ENCODE data around the gene SET. TPM values are rescaled to one million over a fixed set of nuclear protein-coding genes. Genes with fewer than 3 reads are reported as not detected.

SET gene
- total RNA-seq, 1 experiment from 2014 or later = 563 TPM

DNA sequence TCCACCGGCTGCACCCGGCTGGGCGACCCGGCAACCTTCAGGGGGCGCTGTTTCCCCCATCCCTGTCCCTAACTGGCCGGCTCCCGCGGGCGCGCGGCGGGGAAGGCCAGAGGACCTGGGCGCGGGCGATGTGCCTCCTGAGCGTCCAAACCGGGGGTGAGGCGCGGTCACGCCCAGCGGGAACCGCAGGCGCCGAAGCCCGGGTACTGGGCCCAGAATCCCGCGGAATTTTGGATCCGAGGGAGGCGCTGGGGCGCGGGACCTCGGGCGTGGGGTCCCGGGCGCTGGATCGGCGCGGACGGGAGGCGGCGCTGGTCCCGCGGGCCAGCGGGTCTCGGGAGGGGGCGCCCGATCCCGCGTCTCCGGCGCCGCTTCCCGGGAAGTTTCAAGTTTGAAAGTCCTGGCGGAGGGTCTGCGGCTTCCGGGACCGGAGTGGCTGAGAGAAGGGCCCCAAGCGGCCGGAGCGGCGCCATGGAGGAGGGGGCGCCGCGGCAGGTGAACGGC lies 13.5 kb downstream of the SET start, which contains the start of gene PKN3:
PKN3 (plus strand) TSS at position 59 of the 504 bp plus-strand sequence; CDS start at position 472, 413 bp downstream.
- DNase-seq (ENCODE audit: unreplicated experiment) = peak; percentile 82
- no peaks in the 10 kb centered on the region for H3K27me3 Mint-ChIP-seq (ENCODE audit: insufficient read depth, unreplicated experiment)
- BruUV-seq (replicated peaks) = no TSS peak
- ChIA-PET CTCF (interaction anchor here (0.5 to 1.0 kb wide), 4 partner anchors 9 to 64 kb away, joined by 3 to 5 read pairs (median 4); no protein-coding TSS in a partner anchor), POLR2A (interaction anchor here (0.7 to 1.0 kb wide), 3 partner anchors 11 to 144 kb away, joined by 3 to 9 read pairs (median 3); no protein-coding TSS in a partner anchor)
- H3K4me1 Mint-ChIP-seq (ENCODE audit: insufficient read depth, unreplicated experiment) = peaks cover 6% of the 10 kb centered on the region
- H3K36me3 Mint-ChIP-seq (ENCODE audit: insufficient read depth, unreplicated experiment) = peaks cover 21% of the 10 kb centered on the region
- no peaks in the 10 kb centered on the region for H3K9me3 Mint-ChIP-seq (ENCODE audit: unreplicated experiment)
- H3K4me3 Mint-ChIP-seq (ENCODE audit: unreplicated experiment) = peak within 1 kb of the TSS; percentile 70
- H3K27ac Mint-ChIP-seq (ENCODE audit: low read depth, unreplicated experiment) = no peak within 1 kb of the TSS
- TF ChIP-seq, protein P1, sequence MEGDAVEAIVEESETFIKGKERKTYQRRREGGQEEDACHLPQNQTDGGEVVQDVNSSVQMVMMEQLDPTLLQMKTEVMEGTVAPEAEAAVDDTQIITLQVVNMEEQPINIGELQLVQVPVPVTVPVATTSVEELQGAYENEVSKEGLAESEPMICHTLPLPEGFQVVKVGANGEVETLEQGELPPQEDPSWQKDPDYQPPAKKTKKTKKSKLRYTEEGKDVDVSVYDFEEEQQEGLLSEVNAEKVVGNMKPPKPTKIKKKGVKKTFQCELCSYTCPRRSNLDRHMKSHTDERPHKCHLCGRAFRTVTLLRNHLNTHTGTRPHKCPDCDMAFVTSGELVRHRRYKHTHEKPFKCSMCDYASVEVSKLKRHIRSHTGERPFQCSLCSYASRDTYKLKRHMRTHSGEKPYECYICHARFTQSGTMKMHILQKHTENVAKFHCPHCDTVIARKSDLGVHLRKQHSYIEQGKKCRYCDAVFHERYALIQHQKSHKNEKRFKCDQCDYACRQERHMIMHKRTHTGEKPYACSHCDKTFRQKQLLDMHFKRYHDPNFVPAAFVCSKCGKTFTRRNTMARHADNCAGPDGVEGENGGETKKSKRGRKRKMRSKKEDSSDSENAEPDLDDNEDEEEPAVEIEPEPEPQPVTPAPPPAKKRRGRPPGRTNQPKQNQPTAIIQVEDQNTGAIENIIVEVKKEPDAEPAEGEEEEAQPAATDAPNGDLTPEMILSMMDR (IDR thresholded peaks at IDR 0.05; ENCODE audit: unreplicated experiment) = peak; percentile 81
- intact Hi-C loops (cut with micrococcal nuclease) = no loop called here

DNA sequence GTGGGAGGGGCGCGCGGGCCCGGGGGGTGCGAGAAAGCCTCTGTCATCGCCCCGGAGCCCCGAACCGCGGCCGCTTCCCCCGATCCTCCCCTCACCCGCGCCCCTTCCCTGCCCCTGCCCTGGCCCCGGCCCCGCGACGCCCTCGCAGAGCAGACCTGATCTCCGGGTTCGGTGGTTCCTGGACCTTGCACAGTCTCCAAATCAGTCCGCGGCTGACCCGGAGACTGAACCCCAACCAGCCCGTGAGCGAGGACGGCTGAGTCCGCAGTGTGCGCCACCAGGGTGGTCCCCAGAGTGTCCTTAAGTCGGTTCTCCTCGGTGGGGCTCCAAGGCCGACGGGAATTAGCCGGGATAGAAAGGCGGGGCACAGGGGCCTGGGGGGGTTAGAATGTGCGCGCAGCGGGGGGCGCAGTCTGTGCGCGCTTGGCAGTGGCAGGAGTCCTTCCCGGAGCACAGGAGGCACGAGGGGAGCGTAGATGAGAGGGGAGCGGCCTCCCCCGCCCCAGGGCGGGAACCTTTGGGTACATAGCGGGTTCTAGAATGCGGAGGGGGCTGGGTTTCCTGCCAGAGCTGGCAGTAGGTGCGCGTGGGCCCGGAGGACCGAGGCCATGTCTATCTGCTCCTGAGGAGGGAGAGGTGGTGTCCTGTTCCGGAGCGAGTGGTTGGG lies 14.1 kb downstream of the SET start:
- peaks cover 19% of the 10 kb centered on the region for H3K36me3 Mint-ChIP-seq (ENCODE audit: insufficient read depth, unreplicated experiment)
- H3K4me1 Mint-ChIP-seq (ENCODE audit: insufficient read depth, unreplicated experiment) = peaks cover 6% of the 10 kb centered on the region
- no TSS peak for BruUV-seq (replicated peaks)
- H3K27me3 Mint-ChIP-seq (ENCODE audit: insufficient read depth, unreplicated experiment) = no peaks in the 10 kb centered on the region
- H3K4me3 Mint-ChIP-seq (ENCODE audit: unreplicated experiment) = peak overlapping the region; percentile 70
- TF ChIP-seq, protein P1 (IDR thresholded peaks at IDR 0.05; ENCODE audit: unreplicated experiment) = no peak
- H3K9me3 Mint-ChIP-seq (ENCODE audit: unreplicated experiment) = no peaks in the 10 kb centered on the region
- DNase-seq (ENCODE audit: unreplicated experiment) = no peak
- H3K27ac Mint-ChIP-seq (ENCODE audit: low read depth, unreplicated experiment) = no peak overlapping the region
- intact Hi-C loops (cut with micrococcal nuclease) = no loop called here
- ChIA-PET POLR2A (interaction anchor here (1.2 kb wide), 1 partner anchor 68 kb away, joined by 3 read pairs; no protein-coding TSS in a partner anchor), CTCF (interaction anchor here (0.7 kb wide), 1 partner anchor 245 kb away, joined by 5 read pairs; no protein-coding TSS in a partner anchor)

DNA sequence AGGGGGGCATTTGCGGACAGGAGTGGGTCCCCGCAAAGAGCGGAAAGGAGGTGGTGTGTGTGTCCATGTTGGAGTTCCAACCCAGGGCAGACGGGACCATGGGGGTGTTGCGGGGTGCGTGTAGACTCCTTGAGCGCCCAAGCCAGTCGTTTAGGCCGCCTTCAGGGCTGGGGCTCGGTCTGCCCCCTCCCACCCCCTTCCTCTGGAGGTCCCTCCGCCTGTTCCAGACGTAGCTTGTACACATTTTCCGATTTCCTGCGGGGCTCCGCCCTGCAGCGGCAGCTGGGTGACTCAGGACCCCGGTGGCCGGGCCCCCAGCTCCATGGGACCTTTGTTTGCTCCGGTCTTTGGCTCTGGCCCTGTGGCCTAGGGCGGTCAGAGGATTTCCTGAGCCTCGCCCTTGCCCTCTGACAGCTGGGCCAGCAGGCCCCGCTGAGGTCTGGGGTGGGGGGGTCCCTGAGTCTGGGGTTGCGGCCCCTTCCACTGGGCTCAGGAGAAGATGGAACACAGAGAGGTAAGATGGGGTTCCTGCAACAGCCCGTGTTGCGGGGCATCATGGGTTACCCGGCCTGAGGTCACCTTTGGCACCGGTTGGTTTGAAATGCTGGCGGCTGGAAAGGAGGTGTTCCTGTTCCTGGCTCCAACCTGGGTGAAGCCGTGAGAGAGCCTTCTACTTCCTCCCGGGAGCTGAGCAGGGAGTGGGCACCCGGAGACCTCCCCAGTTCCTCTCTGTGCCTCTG lies 14.8 kb downstream of the SET start:
- TF ChIP-seq, protein P1 (IDR thresholded peaks at IDR 0.05; ENCODE audit: unreplicated experiment) = no peak
- no peaks in the 10 kb centered on the region for H3K9me3 Mint-ChIP-seq (ENCODE audit: unreplicated experiment)
- H3K36me3 Mint-ChIP-seq (ENCODE audit: insufficient read depth, unreplicated experiment) = peaks cover 12% of the 10 kb centered on the region
- ChIA-PET POLR2A (interaction anchor here (1.2 to 1.3 kb wide), 2 partner anchors 16 to 67 kb away, joined by 3 read pairs; no protein-coding TSS in a partner anchor), CTCF (interaction anchor here (0.7 kb wide), 1 partner anchor 244 kb away, joined by 5 read pairs; no protein-coding TSS in a partner anchor)
- no peaks in the 10 kb centered on the region for H3K27me3 Mint-ChIP-seq (ENCODE audit: insufficient read depth, unreplicated experiment)
- H3K4me3 Mint-ChIP-seq (ENCODE audit: unreplicated experiment) = no peak overlapping the region
- BruUV-seq (replicated peaks) = no TSS peak
- intact Hi-C loops (cut with micrococcal nuclease) = no loop called here
- peaks cover 6% of the 10 kb centered on the region for H3K4me1 Mint-ChIP-seq (ENCODE audit: insufficient read depth, unreplicated experiment)
- DNase-seq (ENCODE audit: unreplicated experiment) = no peak
- no peak overlapping the region for H3K27ac Mint-ChIP-seq (ENCODE audit: low read depth, unreplicated experiment)

DNA sequence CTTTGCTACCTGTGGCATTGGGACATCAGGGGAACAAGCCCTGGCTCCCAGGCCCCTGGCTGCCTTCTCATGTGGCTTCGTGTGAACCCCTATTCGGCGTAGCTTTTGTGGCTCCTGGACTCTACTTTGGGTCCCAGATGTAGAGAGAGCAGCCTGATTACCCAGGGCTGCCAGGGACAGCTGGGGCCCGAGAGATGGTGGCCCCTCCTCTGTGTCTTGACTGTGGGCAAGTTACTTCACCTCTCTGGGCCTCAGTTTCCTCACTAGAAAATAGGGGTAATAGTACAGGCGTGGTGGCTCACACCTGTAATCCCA lies 15.3 kb downstream of the SET start:
- no TSS peak for BruUV-seq (replicated peaks)
- ChIA-PET POLR2A (interaction anchor here (1.2 to 1.3 kb wide), 2 partner anchors 15 to 67 kb away, joined by 3 read pairs; no protein-coding TSS in a partner anchor), CTCF (no interaction called here)
- TF ChIP-seq, protein P1 (IDR thresholded peaks at IDR 0.05; ENCODE audit: unreplicated experiment) = no peak
- Mint-ChIP-seq H3K36me3 (ENCODE audit: insufficient read depth, unreplicated experiment) (peaks cover 9% of the 10 kb centered on the region), H3K27me3 (ENCODE audit: insufficient read depth, unreplicated experiment) (no peaks in the 10 kb centered on the region), H3K9me3 (ENCODE audit: unreplicated experiment) (no peaks in the 10 kb centered on the region), H3K4me1 (ENCODE audit: insufficient read depth, unreplicated experiment) (peaks cover 6% of the 10 kb centered on the region), H3K4me3 (ENCODE audit: unreplicated experiment) (no peak overlapping the region), H3K27ac (ENCODE audit: low read depth, unreplicated experiment) (no peak overlapping the region)
- DNase-seq (ENCODE audit: unreplicated experiment) = no peak
- intact Hi-C loops (cut with micrococcal nuclease) = no loop called here
